ENCODE measurements around the gene TRANK1. TPM values are rescaled to one million over a fixed set of nuclear protein-coding genes. Genes with fewer than 3 reads are reported as not detected.

Gene TRANK1
- total RNA-seq, 2 donors from 2014 or later, result 3.6 to 7.8 TPM

DNA sequence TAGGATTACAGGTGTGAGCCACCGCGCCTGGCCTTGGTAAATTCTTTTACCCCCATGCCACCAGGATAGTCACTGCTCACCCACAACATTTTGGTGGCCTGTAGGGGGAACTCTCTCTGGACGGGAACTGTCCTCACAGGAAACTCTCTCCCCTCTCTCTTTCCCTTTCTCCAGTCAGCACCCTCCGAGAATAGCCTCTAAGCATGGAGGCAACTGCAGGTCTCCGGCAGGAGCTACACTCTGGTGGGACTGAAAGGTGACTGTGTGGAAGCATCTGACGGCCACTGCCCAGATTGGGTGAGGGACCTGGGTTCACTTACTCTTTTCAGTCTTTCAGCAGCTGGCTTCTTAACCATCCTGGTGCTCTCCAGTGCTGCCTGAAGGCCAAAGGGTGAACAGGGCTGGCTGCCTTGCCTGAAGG is 21.3 kb downstream of the TRANK1 start:
- intact Hi-C loops (cut with DNase I), result no loop called here
- Histone ChIP-seq H3K27me3 (no peaks in the 10 kb centered on the region), H3K4me3 (no peak overlapping the region), H3K36me3 (replicated peaks in 1 of 2; ENCODE audit: insufficient read depth in 1 of 2, low read depth in 2 of 2) (no peaks in the 10 kb centered on the region), H3K27ac (no peak overlapping the region), H3K4me1 (peaks cover 16% of the 10 kb centered on the region), H3K9me3 (no peaks in the 10 kb centered on the region)
- TF ChIP-seq, protein P1, sequence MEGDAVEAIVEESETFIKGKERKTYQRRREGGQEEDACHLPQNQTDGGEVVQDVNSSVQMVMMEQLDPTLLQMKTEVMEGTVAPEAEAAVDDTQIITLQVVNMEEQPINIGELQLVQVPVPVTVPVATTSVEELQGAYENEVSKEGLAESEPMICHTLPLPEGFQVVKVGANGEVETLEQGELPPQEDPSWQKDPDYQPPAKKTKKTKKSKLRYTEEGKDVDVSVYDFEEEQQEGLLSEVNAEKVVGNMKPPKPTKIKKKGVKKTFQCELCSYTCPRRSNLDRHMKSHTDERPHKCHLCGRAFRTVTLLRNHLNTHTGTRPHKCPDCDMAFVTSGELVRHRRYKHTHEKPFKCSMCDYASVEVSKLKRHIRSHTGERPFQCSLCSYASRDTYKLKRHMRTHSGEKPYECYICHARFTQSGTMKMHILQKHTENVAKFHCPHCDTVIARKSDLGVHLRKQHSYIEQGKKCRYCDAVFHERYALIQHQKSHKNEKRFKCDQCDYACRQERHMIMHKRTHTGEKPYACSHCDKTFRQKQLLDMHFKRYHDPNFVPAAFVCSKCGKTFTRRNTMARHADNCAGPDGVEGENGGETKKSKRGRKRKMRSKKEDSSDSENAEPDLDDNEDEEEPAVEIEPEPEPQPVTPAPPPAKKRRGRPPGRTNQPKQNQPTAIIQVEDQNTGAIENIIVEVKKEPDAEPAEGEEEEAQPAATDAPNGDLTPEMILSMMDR (IDR thresholded peaks at IDR 0.05), result peak in 1 of 7 experiments; percentile 11
- no peak for TF ChIP-seq POLR2A (IDR thresholded peaks at IDR 0.05)
- no peak for ATAC-seq
- peak in 1 of 4 donors; percentile 17 for DNase-seq
- 78 to 93% methylated on average over 6 of the region's 6 CpGs for WGBS, 2 donors

DNA sequence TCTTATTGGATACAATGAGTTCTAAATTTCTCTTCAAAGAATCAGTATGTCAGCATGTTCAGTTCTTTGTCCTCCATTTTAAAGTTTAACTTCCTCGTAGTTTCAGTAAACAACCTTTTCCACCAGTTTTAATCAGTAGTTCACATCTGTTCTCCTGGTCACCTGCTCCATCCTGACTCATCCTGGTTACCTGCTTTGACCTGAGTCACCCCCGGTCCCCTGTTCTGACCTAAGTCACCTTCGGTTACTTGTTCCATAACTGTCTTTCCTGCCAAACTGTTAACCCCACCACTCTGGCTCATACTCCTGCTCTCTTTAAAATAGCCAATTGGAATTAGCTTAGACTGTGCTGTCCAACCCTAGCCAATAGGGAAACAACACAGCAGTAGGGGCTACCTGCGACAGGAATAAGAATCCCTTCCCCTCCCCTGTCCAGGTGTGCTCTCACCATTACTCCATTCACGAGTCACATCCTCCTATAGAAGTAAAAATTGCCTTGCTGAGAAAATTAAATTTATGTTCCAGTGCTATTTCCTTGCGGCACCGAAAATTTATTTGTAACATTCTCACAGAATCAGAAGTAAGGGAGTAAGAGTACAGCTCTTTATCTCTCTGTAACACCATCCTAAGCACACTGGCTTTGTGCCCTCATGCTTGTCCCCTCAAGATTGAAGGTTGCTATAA is 23.8 kb downstream of the TRANK1 start:
- WGBS, 2 donors, result 78 to 80% methylated on average over 7 of the region's 7 CpGs
- ATAC-seq (no peak), DNase-seq (no peak)
- Histone ChIP-seq H3K4me1 (peaks cover 16% of the 10 kb centered on the region), H3K27me3 (no peaks in the 10 kb centered on the region), H3K27ac (no peak overlapping the region), H3K36me3 (replicated peaks in 1 of 2; ENCODE audit: insufficient read depth in 1 of 2, low read depth in 2 of 2) (no peaks in the 10 kb centered on the region), H3K9me3 (no peaks in the 10 kb centered on the region), H3K4me3 (no peak overlapping the region)
- TF ChIP-seq POLR2A (IDR thresholded peaks at IDR 0.05), result no peak
- TF ChIP-seq, protein P1 (IDR thresholded peaks at IDR 0.05), result no peak
- intact Hi-C loops (cut with DNase I), result no loop called here

DNA sequence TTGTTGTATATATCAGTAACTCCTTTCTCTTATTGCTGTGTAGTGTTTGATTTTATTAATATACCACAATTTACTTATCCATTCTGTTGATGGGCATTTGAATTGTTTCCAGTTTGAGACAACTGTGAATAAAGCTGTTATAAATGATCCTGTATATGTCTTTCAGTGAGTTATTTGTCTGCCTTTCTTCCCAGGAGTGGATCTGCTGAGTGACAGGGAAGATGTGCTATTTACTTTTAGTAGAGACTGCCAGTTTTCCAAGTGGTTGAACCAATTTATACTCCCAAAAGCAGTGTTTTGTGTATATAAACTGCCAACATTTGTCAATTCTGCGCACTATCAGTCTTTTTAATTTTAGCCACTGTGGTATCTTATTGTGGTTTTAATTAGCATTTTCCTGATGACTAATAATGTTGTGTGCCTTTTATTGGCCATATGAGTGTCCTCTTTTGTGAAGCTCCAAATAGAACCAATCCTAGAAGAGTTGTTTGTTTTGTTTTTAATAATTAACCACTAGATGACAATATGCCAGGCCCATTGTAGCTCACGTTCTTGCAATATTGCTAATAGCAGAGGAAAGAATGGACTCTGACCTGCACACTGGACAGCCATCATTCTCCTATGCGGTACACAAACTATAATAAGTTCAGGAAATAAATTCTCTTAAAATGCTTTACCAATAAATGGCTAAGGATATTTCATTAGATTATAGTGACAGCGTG is 25.3 kb downstream of the TRANK1 start:
- 35 to 37% methylated on average over 4 of the region's 4 CpGs for WGBS, 2 donors
- ATAC-seq, result peak; percentile 96
- no peaks in the 10 kb centered on the region for H3K9me3 ChIP-seq
- no peaks in the 10 kb centered on the region for H3K36me3 ChIP-seq (replicated peaks in 1 of 2; ENCODE audit: insufficient read depth in 1 of 2, low read depth in 2 of 2)
- no peak overlapping the region for H3K4me3 ChIP-seq
- DNase-seq, result peak; percentile 31 to 61 (median 52)
- TF ChIP-seq POLR2A (IDR thresholded peaks at IDR 0.05), result no peak
- TF ChIP-seq, protein P1 (IDR thresholded peaks at IDR 0.05), result peak in 1 of 7 experiments; percentile 10
- H3K4me1 ChIP-seq, result peaks cover 16% of the 10 kb centered on the region
- H3K27me3 ChIP-seq, result no peaks in the 10 kb centered on the region
- peak overlapping the region in 3 of 4 donors; percentile 11 to 32 (median 18) for H3K27ac ChIP-seq
- intact Hi-C loops (cut with DNase I), result no loop called here

DNA sequence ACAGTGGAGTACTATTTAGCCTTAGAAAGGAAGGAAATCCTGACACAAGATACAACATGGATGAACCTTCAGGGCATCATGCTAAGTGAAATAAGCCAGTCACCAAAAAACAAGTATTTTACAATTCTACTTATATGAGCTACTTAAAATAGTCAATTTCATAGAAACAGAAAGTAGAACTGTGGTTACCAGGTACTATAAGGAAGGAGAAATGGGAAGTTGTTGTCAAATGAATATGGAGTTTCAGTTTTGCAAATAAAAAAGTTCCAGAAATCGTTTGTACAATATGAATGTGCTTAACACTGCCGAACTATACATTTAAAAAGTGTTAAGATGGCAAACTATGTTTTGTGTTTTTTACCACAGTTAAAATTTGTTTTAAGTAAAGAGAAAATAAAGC is 26.8 kb downstream of the TRANK1 start:
- H3K4me1 ChIP-seq, result peaks cover 16% of the 10 kb centered on the region
- no peak for TF ChIP-seq POLR2A (IDR thresholded peaks at IDR 0.05)
- TF ChIP-seq, protein P1 (IDR thresholded peaks at IDR 0.05), result no peak
- 64 to 83% methylated on average over 2 of the region's 2 CpGs for WGBS, 2 donors
- intact Hi-C loops (cut with DNase I), result no loop called here
- DNase-seq, result no peak
- H3K4me3 ChIP-seq, result no peak overlapping the region
- H3K27ac ChIP-seq, result no peak overlapping the region
- H3K36me3 ChIP-seq (replicated peaks in 1 of 2; ENCODE audit: insufficient read depth in 1 of 2, low read depth in 2 of 2), result no peaks in the 10 kb centered on the region
- H3K9me3 ChIP-seq, result no peaks in the 10 kb centered on the region
- no peaks in the 10 kb centered on the region for H3K27me3 ChIP-seq
- no peak for ATAC-seq
